Esophagus muscularis mucosa (tissue), 4 donors: ENCODE results near the gene GUCY1B1. TPM values are rescaled to one million over a fixed set of nuclear protein-coding genes. Genes with fewer than 3 reads are reported as not detected.
"Not testable (repeated sequence)": the region's sequence is repeated elsewhere in the genome, so short reads cannot be mapped to it uniquely, and the experiment has no call there.

Experiments used
- DNase-seq: peaks from one replicate; pipeline ENCODE4 v3.0.0-alpha.2; 2017; ENCODE audit errors: extremely low spot score
- H3K27ac ChIP-seq, 4 donors: fragments of 200-600 bp; sonication (generic); replicated peaks in 1 of 4; 1 replicate in 3 of 4; 2 replicates in 1 of 4; pipeline ENCODE4 v1.5.1; 2016 to 2019; ENCODE audit warnings: mild to moderate bottlenecking in 1 of 4
- H3K27me3 ChIP-seq, 4 donors: fragments of 200-600 bp; sonication (generic); one replicate each; pipeline versions ENCODE4 v1.5.1 to v1.6.0; 2016 to 2019
- H3K36me3 ChIP-seq, 4 donors: fragments of 200-600 bp; sonication (generic); one replicate each; pipeline ENCODE4 v1.5.1; 2016 to 2019
- H3K4me1 ChIP-seq, 4 donors: fragments of 200-600 bp; sonication (generic); one replicate each; pipeline ENCODE4 v1.5.1; 2016 to 2019
- H3K4me3 ChIP-seq, 4 donors: fragments of 200-600 bp; sonication (generic); 1 replicate in 2 of 4; 2 replicates in 2 of 4; pipeline ENCODE4 v1.5.1; 2016 to 2019; ENCODE audit warnings: mild to moderate bottlenecking in 4 of 4, moderate library complexity in 1 of 4
- H3K9me3 ChIP-seq, 4 donors: fragments of 200-600 bp; sonication (generic); 1 replicate in 3 of 4; 2 replicates in 1 of 4; pipeline ENCODE4 v1.5.1; 2016 to 2019
- CTCF ChIP-seq, 3 experiments: fragments of 200-600 bp in 2 of 3; fragments of 450-650 bp in 1 of 3; sonication (generic) in 2 of 3; IDR thresholded peaks; one replicate each; pipeline ENCODE4 v1.5.1; 2017 to 2019; ENCODE audit warnings: antibody characterized with exemption in 3 of 3, mild to moderate bottlenecking in 2 of 3, moderate library complexity in 1 of 3
- EP300 ChIP-seq: sonication (generic); formaldehyde crosslinking; IDR thresholded peaks from one replicate; pipeline ENCODE4 v1.6.1; 2017; ENCODE audit warnings: antibody characterized with exemption
- POLR2A ChIP-seq: fragments of 450-650 bp; IDR thresholded peaks from one replicate; pipeline ENCODE4 v1.6.1; 2017; ENCODE audit warnings: antibody characterized with exemption, moderate library complexity, mild to moderate bottlenecking, low read depth
- POLR2AphosphoS5 ChIP-seq, 2 donors: sonication (generic); formaldehyde crosslinking; IDR thresholded peaks; one replicate each; pipeline ENCODE4 v1.6.1; 2017; ENCODE audit warnings: antibody characterized with exemption in 2 of 2
- WGBS: methylation state at CpG from one replicate; pipeline ENCODE4 v1.1.5; 2018; 5-methylcytosine and 5-hydroxymethylcytosine counted together
- intact Hi-C: fragments of 100-400 bp; cut with DNase I; formaldehyde crosslinking; loops from one replicate; pipeline ENCODE4 v1.15.1; 2023
- total RNA-seq, 4 donors: library from RNA; depleted of rRNA; stranded (reverse); fragments of >200 nt; gene quantifications; one replicate each; pipeline versions ENCODE4 v1.1.0 to v1.2.1, GENCODE V29; 2016

GUCY1B1 gene
- total RNA-seq, 4 donors from 2014 or later: 30.6 to 61.9 (median 41.6) TPM

DNA sequence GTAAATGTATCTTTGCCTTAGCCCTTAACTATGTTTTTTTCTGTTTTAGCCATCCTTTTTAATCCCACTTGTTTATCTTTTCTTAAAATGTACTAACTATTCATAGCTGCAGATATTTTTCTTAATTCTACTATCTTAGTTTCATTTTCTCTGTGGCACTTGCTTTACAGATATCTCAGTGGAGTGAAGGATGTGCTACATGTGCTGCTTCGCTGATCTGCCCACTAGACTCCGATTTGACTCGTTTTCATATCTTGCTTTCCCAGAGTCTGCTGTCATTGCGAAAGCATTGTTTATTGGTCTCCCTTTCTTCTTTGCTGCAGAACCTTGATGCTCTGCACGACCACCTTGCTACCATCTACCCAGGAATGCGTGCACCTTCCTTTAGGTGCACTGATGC is 30.6 kb downstream of the GUCY1B1 start:
- Histone ChIP-seq H3K9me3 (no peaks in the 10 kb centered on the region), H3K36me3 (peaks cover 0 to 34% (median 15%) of the 10 kb centered on the region in 4 donors), H3K27ac (no peak overlapping the region), H3K4me1 (peaks cover 6 to 39% (median 18%) of the 10 kb centered on the region in 4 donors), H3K27me3 (no peaks in the 10 kb centered on the region), H3K4me3 (peak overlapping the region in 3 of 4 donors; percentile 19 to 30 (median 19))
- intact Hi-C loops: no loop called here
- TF ChIP-seq EP300 (no peak), POLR2A (no peak), CTCF (IDR thresholded peaks at IDR 0.05) (no peak), POLR2AphosphoS5 (IDR thresholded peaks at IDR 0.05) (no peak)
- no peak for DNase-seq
- 67% methylated on average over 6 of the region's 6 CpGs for WGBS

GRCh38 chr4:155789982-155790381 is 31.2 kb downstream of the GUCY1B1 start:
- intact Hi-C loops: no loop called here
- 91% methylated on average over 3 of the region's 3 CpGs for WGBS
- no peaks in the 10 kb centered on the region for H3K9me3 ChIP-seq
- H3K36me3 ChIP-seq: peaks cover 0 to 34% (median 17%) of the 10 kb centered on the region in 4 donors
- H3K27me3 ChIP-seq: no peaks in the 10 kb centered on the region
- no peak overlapping the region for H3K4me3 ChIP-seq
- no peak overlapping the region for H3K27ac ChIP-seq
- TF ChIP-seq POLR2A (no peak), POLR2AphosphoS5 (IDR thresholded peaks at IDR 0.05) (no peak), EP300 (no peak)
- DNase-seq: no peak
- peaks cover 6 to 33% (median 16%) of the 10 kb centered on the region in 4 donors for H3K4me1 ChIP-seq

DNA sequence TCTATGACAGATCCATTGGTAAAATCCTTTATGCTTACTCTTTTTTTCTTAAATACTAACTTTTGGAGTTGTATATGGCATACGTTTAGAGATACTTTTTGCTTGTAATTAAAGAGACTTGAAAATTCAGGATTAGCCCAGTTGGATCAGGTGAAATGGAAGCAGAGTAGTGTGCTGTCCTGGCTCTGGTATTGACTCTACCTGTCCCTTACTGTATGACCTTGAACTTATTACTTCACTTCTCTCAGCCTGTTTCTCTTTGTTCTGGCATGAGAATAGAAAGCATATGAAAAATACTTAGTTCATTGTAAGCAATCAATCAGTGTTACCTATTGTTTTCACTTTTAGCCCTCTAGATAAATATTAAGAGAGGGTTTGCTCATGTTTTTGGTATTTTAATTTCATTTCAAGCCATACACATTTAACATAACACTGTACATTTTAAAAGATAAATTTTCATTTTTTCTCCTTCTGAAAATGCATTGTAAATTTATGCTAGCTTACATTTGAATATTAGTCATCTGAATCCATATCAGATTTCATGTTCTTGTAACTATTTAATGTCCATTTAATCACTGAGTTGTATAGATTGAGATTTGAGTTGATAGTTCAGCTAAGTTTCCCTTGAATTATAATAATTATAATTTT is 35.9 kb downstream of the GUCY1B1 start:
- peaks cover 0 to 50% (median 16%) of the 10 kb centered on the region in 4 donors for H3K36me3 ChIP-seq
- no peaks in the 10 kb centered on the region for H3K9me3 ChIP-seq
- no peak overlapping the region for H3K4me3 ChIP-seq
- no peak for TF ChIP-seq POLR2A
- no peak for TF ChIP-seq CTCF (IDR thresholded peaks at IDR 0.05)
- TF ChIP-seq POLR2AphosphoS5 (IDR thresholded peaks at IDR 0.05): no peak
- peaks cover 3 to 14% (median 12%) of the 10 kb centered on the region in 4 donors for H3K4me1 ChIP-seq
- no peaks in the 10 kb centered on the region for H3K27me3 ChIP-seq
- no peak for DNase-seq
- intact Hi-C loops: no loop called here
- WGBS: 73% methylated on average over 1 of the region's 1 CpG
- H3K27ac ChIP-seq: no peak overlapping the region

DNA sequence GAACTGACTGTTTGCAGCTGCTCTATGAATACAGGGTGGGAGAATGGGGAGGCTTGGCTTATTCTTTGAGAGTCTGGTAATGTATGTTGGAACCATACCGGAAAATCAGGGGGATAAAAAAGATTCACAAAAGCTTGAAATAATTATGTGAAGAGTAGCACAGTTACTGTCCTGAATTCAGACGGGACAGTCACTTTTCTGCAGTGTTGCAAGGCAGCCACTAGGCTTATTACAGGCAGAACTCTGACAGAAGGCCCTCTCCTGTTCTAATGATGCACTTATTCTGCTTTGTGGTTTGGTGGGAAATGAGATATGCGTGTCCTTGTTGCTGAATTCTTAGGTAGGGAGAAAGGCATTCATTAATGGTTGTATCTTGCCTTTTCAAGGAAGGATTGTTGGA is 37.2 kb downstream of the GUCY1B1 start:
- H3K9me3 ChIP-seq: no peaks in the 10 kb centered on the region
- H3K4me3 ChIP-seq: no peak overlapping the region
- peaks cover 0 to 53% (median 11%) of the 10 kb centered on the region in 4 donors for H3K36me3 ChIP-seq
- intact Hi-C loops: no loop called here
- no peak for DNase-seq
- TF ChIP-seq CTCF (IDR thresholded peaks at IDR 0.05): peak in 1 of 3 experiments; percentile 40
- no peak for TF ChIP-seq EP300
- peaks cover 0 to 24% (median 15%) of the 10 kb centered on the region in 4 donors for H3K4me1 ChIP-seq
- no peak overlapping the region for H3K27ac ChIP-seq
- WGBS: 77% methylated on average over 3 of the region's 3 CpGs
- H3K27me3 ChIP-seq: no peaks in the 10 kb centered on the region

DNA sequence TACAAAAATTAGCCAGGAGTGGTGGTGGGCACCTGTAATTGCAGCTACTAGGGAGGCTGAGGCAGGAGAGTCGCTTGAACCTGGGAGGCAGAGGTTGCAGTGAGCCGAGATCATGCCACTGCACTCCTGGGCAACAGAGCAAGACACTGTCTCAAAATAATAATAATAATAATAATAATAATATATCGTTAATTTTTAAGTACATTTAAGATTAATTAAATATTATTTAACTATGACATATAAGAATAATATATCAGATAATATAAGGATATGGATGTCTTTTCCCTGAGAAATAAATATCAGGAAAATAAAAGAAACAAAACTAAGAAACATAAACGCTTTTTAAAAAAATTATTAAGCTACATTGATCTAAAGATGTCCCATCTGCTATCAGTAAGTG is 38.8 kb downstream of the GUCY1B1 start:
- intact Hi-C loops: not testable (repeated sequence)
- 95% methylated on average over 4 of the region's 4 CpGs for WGBS

More for the DNA sequence above, 38.8 kb downstream of the GUCY1B1 start:
- not testable (repeated sequence) for H3K27me3 ChIP-seq, H3K4me3 ChIP-seq, H3K27ac ChIP-seq, H3K9me3 ChIP-seq, DNase-seq
- Histone ChIP-seq H3K4me1 (peaks cover 0 to 37% (median 20%) of the 10 kb centered on the region in 4 donors), H3K36me3 (peaks cover 0 to 54% (median 10%) of the 10 kb centered on the region in 4 donors)
